HepG2 (cell line): ENCODE data around the gene TSEN34. TPM values are rescaled to one million over a fixed set of nuclear protein-coding genes. Genes with fewer than 3 reads are reported as not detected.

Experiments used
- CCAR2 ChIP-seq: fragments of 200-400 bp; formaldehyde crosslinking; optimal IDR thresholded peaks from 2 replicates; pipeline ENCODE3; 2018; ENCODE audit warnings: low read depth, mild to moderate bottlenecking, low read length, moderate library complexity
- CREB1 ChIP-seq, 2 experiments: fragments of 450-650 bp in 1 of 2; IDR thresholded peaks; 2 replicates each; pipeline ENCODE4 v1.6.1; 2016 to 2017; ENCODE audit warnings: control low read depth in 1 of 2, mild to moderate bottlenecking in 1 of 2, missing compliant biosample characterization in 1 of 2, missing genetic modification characterization in 1 of 2
- GATAD2A ChIP-seq: IDR thresholded peaks from 2 replicates; pipeline ENCODE4 v1.6.1; 2016
- HMGXB4 ChIP-seq, 2 experiments: sonication (generic) in 1 of 2; formaldehyde crosslinking in 1 of 2; IDR thresholded peaks; 2 replicates each; pipeline versions ENCODE4 v1.4.0 to v1.6.1; 2018 to 2020; ENCODE audit warnings: missing genetic modification reagents in 2 of 2, borderline replicate concordance in 1 of 2, low read depth in 1 of 2, mild to moderate bottlenecking in 1 of 2, missing biosample characterization in 1 of 2
- KMT2A ChIP-seq: sonication (generic); formaldehyde crosslinking; IDR thresholded peaks from 2 replicates; pipeline ENCODE4 v1.4.0; 2020; ENCODE audit warnings: missing genetic modification reagents
- MTERF4 ChIP-seq: sonication (generic); formaldehyde crosslinking; IDR thresholded peaks from 2 replicates; pipeline ENCODE4 v1.8.0; 2023; ENCODE audit warnings: mild to moderate bottlenecking, missing genetic modification reagents
- NFE2 ChIP-seq: sonication (generic); formaldehyde crosslinking; IDR thresholded peaks from 2 replicates; pipeline ENCODE4 v1.4.0; 2020; ENCODE audit warnings: missing genetic modification reagents
- NRL ChIP-seq: sonication (generic); formaldehyde crosslinking; IDR thresholded peaks from 2 replicates; pipeline ENCODE4 v1.5.0; 2020; ENCODE audit warnings: missing genetic modification reagents, mild to moderate bottlenecking, moderate library complexity, borderline replicate concordance
- RBM39 ChIP-seq: fragments of 200-400 bp; formaldehyde crosslinking; IDR thresholded peaks from one replicate; pipeline ENCODE4 v1.6.1; 2018; ENCODE audit warnings: antibody characterized with exemption, mild to moderate bottlenecking, low read depth, low read length; ENCODE audit not compliant: poor library complexity, severe bottlenecking
- SIN3B ChIP-seq: fragments of 150-350 bp; IDR thresholded peaks from 2 replicates; pipeline ENCODE4 v1.6.1; 2014; ENCODE audit warnings: low read length
- ZBTB10 ChIP-seq: sonication (generic); formaldehyde crosslinking; IDR thresholded peaks from 2 replicates; pipeline ENCODE4 v1.4.0; 2020; ENCODE audit warnings: missing genetic modification reagents, borderline replicate concordance
- ZNF883 ChIP-seq: sonication (generic); formaldehyde crosslinking; IDR thresholded peaks from 2 replicates; pipeline ENCODE4 v1.5.1; 2020; ENCODE audit warnings: mild to moderate bottlenecking, missing genetic modification reagents; ENCODE audit errors: not compliant biosample characterization
- polyA plus RNA-seq, 8 experiments: library from polyadenylated mRNA; depleted of rRNA in 3 of 8; stranded (reverse) in 7 of 8; unstranded in 1 of 8; fragments of >200 nt; fragmentation: Illumina TruSeq in 4 of 8; extraction: Trizol in 4 of 8; gene quantifications; 2 replicates each; pipeline versions ENCODE4 v1.2.1 to v1.2.3, GENCODE V29; 2011 to 2016; ENCODE audit warnings: low read depth in 4 of 8, missing spikeins in 1 of 8, mixed read lengths in 1 of 8; ENCODE audit not compliant: insufficient read depth in 1 of 8
- total RNA-seq, 5 experiments: library from RNA; depleted of rRNA; stranded (reverse); fragments of >200 nt; fragmentation: Illumina TruSeq; extraction: Trizol; gene quantifications; 2 replicates each; pipeline ENCODE4 v1.2.3, GENCODE V29; 2016; ENCODE audit warnings: low read depth in 1 of 5
- TF ChIP-seq, protein P1 (sequence below): sonication (generic); formaldehyde crosslinking; IDR thresholded peaks from 2 replicates; pipeline ENCODE4 v1.5.1; 2020; ENCODE audit warnings: missing genetic modification reagents, mild to moderate bottlenecking, borderline replicate concordance
- TF ChIP-seq, protein P2 (sequence below): sonication (generic); formaldehyde crosslinking; IDR thresholded peaks from 2 replicates; pipeline ENCODE4 v1.4.0; 2020; ENCODE audit warnings: missing genetic modification reagents
- TF ChIP-seq, protein P3 (sequence below): sonication (generic); formaldehyde crosslinking; IDR thresholded peaks from 2 replicates; pipeline ENCODE4 v1.5.1; 2020; ENCODE audit warnings: missing genetic modification reagents, mild to moderate bottlenecking, borderline replicate concordance

The TSEN34 gene
- total and polyA plus RNA-seq, 2 of the 13 experiments (the other 11 are each of a cell fraction or from before 2014, with no cell fraction given) = 55.1 to 65.4 TPM

DNA sequence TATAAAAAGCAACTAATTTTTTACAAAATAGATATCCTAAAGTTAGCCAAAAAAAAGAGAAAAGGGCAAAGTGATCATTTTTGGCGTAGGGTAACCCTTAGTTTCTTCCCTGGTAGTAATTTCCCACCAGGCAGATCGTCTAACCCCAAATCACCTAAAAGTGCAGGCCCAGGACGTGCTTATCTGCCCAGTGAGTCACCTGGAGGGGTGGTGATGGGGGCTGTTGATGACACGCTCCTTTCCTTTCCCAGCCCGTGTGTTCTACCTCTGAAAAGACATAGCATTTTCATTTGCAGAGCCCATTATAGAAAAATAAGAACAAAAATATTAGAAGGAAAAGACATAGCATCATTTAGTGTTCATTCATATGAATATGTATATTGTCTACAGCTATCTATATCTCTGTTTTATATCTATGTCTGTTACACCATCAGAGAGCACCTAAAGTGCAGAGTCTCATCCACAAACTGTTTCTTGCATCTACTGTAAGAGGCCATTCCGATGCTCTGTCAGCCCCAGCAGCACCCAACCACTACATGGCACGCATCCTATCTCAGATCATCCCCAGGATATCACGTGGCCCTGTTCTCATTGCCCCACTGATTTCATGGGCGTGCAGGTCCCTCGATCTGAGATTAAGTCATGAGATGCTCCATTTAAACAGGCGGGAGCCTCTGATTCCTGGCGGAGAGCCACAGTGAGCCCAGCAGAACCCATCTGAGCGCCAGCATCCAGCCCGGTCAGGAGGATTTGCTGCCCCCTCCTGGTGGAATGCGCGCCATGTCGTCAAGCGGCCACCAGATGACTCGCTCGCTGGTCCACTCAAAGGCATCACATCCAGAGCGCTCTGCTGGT lies 40.2 kb downstream of the TSEN34 start (continued):
- TF ChIP-seq NRL = peak; percentile 49; the same call in 1 of the 2 replicates
- TF ChIP-seq ZNF883 = peak; percentile 58
- TF ChIP-seq SIN3B = 0 out of 2 replicates have a peak, but pooled peaks have one; percentile 45
- TF ChIP-seq KMT2A (CRISPR knock-in tag) = 0 out of 2 replicates have a peak, but pooled peaks have one; percentile 22
- TF ChIP-seq RBM39 = peak; percentile 60
- TF ChIP-seq MTERF4 (CRISPR knock-in tag) = 0 out of 2 replicates have a peak, but pooled peaks have one; percentile 34
- TF ChIP-seq, protein P1, sequence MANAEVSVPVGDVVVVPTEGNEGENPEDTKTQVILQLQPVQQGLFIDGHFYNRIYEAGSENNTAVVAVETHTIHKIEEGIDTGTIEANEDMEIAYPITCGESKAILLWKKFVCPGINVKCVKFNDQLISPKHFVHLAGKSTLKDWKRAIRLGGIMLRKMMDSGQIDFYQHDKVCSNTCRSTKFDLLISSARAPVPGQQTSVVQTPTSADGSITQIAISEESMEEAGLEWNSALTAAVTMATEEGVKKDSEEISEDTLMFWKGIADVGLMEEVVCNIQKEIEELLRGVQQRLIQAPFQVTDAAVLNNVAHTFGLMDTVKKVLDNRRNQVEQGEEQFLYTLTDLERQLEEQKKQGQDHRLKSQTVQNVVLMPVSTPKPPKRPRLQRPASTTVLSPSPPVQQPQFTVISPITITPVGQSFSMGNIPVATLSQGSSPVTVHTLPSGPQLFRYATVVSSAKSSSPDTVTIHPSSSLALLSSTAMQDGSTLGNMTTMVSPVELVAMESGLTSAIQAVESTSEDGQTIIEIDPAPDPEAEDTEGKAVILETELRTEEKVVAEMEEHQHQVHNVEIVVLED (CRISPR knock-in tag) = peak; percentile 46; the same call in 1 of the 2 replicates
- TF ChIP-seq, protein P2, sequence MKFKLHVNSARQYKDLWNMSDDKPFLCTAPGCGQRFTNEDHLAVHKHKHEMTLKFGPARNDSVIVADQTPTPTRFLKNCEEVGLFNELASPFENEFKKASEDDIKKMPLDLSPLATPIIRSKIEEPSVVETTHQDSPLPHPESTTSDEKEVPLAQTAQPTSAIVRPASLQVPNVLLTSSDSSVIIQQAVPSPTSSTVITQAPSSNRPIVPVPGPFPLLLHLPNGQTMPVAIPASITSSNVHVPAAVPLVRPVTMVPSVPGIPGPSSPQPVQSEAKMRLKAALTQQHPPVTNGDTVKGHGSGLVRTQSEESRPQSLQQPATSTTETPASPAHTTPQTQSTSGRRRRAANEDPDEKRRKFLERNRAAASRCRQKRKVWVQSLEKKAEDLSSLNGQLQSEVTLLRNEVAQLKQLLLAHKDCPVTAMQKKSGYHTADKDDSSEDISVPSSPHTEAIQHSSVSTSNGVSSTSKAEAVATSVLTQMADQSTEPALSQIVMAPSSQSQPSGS (CRISPR knock-in tag) = peak; percentile 60; the same call in 1 of the 2 replicates
- peak; percentile 80 to 82; a peak in 2 of 4 replicates for TF ChIP-seq HMGXB4 (CRISPR knock-in tag; IDR thresholded peaks at IDR 0.05; ENCODE audit: borderline replicate concordance in 1 of 2, low read depth in 1 of 2)
- no peak for TF ChIP-seq CREB1 (IDR thresholded peaks at IDR 0.05)
- 0 out of 2 replicates have a peak, but pooled peaks have one; percentile 18 for TF ChIP-seq CREB1 (CRISPR knock-in tag; IDR thresholded peaks at IDR 0.05)
- peak; percentile 26; the same call in 1 of the 2 replicates for TF ChIP-seq GATAD2A (CRISPR knock-in tag)
- TF ChIP-seq, protein P3, sequence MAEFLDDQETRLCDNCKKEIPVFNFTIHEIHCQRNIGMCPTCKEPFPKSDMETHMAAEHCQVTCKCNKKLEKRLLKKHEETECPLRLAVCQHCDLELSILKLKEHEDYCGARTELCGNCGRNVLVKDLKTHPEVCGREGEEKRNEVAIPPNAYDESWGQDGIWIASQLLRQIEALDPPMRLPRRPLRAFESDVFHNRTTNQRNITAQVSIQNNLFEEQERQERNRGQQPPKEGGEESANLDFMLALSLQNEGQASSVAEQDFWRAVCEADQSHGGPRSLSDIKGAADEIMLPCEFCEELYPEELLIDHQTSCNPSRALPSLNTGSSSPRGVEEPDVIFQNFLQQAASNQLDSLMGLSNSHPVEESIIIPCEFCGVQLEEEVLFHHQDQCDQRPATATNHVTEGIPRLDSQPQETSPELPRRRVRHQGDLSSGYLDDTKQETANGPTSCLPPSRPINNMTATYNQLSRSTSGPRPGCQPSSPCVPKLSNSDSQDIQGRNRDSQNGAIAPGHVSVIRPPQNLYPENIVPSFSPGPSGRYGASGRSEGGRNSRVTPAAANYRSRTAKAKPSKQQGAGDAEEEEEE (CRISPR knock-in tag) = peak; percentile 51; the same call in 1 of the 2 replicates
- TF ChIP-seq ZBTB10 (CRISPR knock-in tag) = no peak
- 0 out of 2 replicates have a peak, but pooled peaks have one; percentile 5 for TF ChIP-seq NFE2 (CRISPR knock-in tag)
- no peak for TF ChIP-seq CCAR2
